HepG2 (cell line): ENCODE measurements around the gene TOP2A. TPM values are rescaled to one million over a fixed set of nuclear protein-coding genes. Genes with fewer than 3 reads are reported as not detected.

Experiments
- ATAC-seq: fragments of 200-7000 bp; cut with Tn5 transposase; 3 replicates; pipeline ENCODE4 v1.9.1; 2020; ENCODE audit warnings: mild to moderate bottlenecking, moderate library complexity
- BruUV-seq: library from RNA; stranded (reverse); fragments of 400-500 nt; replicated peaks from 2 replicates; lab custom pipeline; 2021; lab: Mats Ljungman, UMichigan
- CTCF ChIA-PET: fragments of 300-600 bp; formaldehyde crosslinking; extraction: SDS; loops from one replicate; lab custom pipeline; 2021; ENCODE audit warnings: low total read pairs, inconsistent platforms, low intra/inter-chr PET ratio; lab: Yijun Ruan, JAX
- POLR2A ChIA-PET: fragments of 350-600 bp; sonication (Branson Sonifier 250); formaldehyde crosslinking; loops from one replicate; lab custom pipeline; 2020; ENCODE audit warnings: antibody characterized with exemption, inconsistent platforms; lab: Yijun Ruan, JAX
- DNase-seq: peaks from one replicate; pipeline ENCODE4 v3.0.0-alpha.2; 2015; ENCODE audit warnings: low spot score
- FAIRE-seq: peaks from 3 replicates; lab custom pipeline; 2011; peaks lifted over from hg19 to GRCh38; lab: Jason Lieb, UNC
- H2AFZ ChIP-seq: one replicate; pipeline ENCODE4 v1.6.1; 2011; ENCODE audit warnings: low read length, inconsistent platforms
- H3K27ac ChIP-seq: fragments of 300-600 bp; 3 replicates; pipeline ENCODE4 v1.8.0; 2011; ENCODE audit warnings: mixed run types, mild to moderate bottlenecking, mixed read lengths, low read length, inconsistent platforms; ENCODE audit not compliant: insufficient read depth; ENCODE audit errors: extremely low read length
- H3K27me3 ChIP-seq, 2 experiments: fragments of 200-600 bp in 1 of 2; 2 replicates in 1 of 2; 3 replicates in 1 of 2; pipeline versions ENCODE4 v1.6.0 to v1.8.0; 2011; ENCODE audit warnings: low read length in 2 of 2, mild to moderate bottlenecking in 2 of 2, moderate library complexity in 2 of 2, inconsistent platforms in 1 of 2; ENCODE audit not compliant: insufficient read depth in 2 of 2, control insufficient read depth in 1 of 2
- H3K36me3 ChIP-seq, 2 experiments: fragments of 200-600 bp in 1 of 2; replicated peaks in 1 of 2; 2 replicates in 1 of 2; 3 replicates in 1 of 2; pipeline versions ENCODE4 v1.5.1 to v1.8.0; 2011; ENCODE audit warnings: low read length in 2 of 2, inconsistent platforms in 1 of 2; ENCODE audit not compliant: insufficient read depth in 2 of 2, control insufficient read depth in 1 of 2
- H3K4me1 ChIP-seq: 2 replicates; pipeline ENCODE4 v1.5.1; 2012; ENCODE audit warnings: low read length, inconsistent platforms; ENCODE audit not compliant: insufficient read depth
- H3K4me2 ChIP-seq: 2 replicates; pipeline ENCODE4 v1.6.0; 2011; ENCODE audit warnings: low read depth, low read length, inconsistent platforms
- H3K4me3 ChIP-seq, 3 experiments: fragments of 200-600 bp in 1 of 3; sonication (generic), shearing (Covaris generic) in 1 of 3; replicated peaks in 1 of 3; 2 replicates each; pipeline ENCODE4 v1.5.1; 2011 to 2016; ENCODE audit warnings: low read length in 3 of 3, inconsistent platforms in 2 of 3, low read depth in 2 of 3, mild to moderate bottlenecking in 2 of 3, control low read depth in 1 of 3, mixed read lengths in 1 of 3; ENCODE audit not compliant: insufficient read depth in 1 of 3
- H3K79me2 ChIP-seq: one replicate; pipeline ENCODE4 v1.6.1; 2011; ENCODE audit warnings: low read length, inconsistent platforms; ENCODE audit not compliant: insufficient read depth
- H3K9ac ChIP-seq: 2 replicates; pipeline ENCODE4 v1.6.0; 2011; ENCODE audit warnings: mild to moderate bottlenecking, low read depth, low read length, inconsistent platforms; ENCODE audit not compliant: insufficient read depth
- H3K9me3 ChIP-seq: 2 replicates; pipeline ENCODE4 v1.5.1; 2012; ENCODE audit warnings: mild to moderate bottlenecking, low read length
- H4K20me1 ChIP-seq: 2 replicates; pipeline ENCODE4 v1.6.0; 2011; ENCODE audit warnings: inconsistent platforms, mild to moderate bottlenecking, low read length, moderate library complexity; ENCODE audit not compliant: insufficient read depth
- CEBPG ChIP-seq: IDR thresholded peaks from 2 replicates; pipeline ENCODE4 v1.6.1; 2016
- CREB3 ChIP-seq: sonication (generic); formaldehyde crosslinking; IDR thresholded peaks from 2 replicates; pipeline ENCODE4 v1.5.0; 2020; ENCODE audit warnings: missing genetic modification reagents
- LCORL ChIP-seq, 2 experiments: fragments of 450-650 bp in 1 of 2; sonication (generic) in 1 of 2; formaldehyde crosslinking in 1 of 2; IDR thresholded peaks; 2 replicates each; pipeline versions ENCODE4 v1.5.0 to v1.6.1; 2017 to 2020; ENCODE audit warnings: antibody characterized with exemption in 1 of 2, missing genetic modification reagents in 1 of 2
- MTA1 ChIP-seq: sonication (generic); formaldehyde crosslinking; IDR thresholded peaks from 2 replicates; pipeline ENCODE4 v1.4.0; 2020; ENCODE audit warnings: missing genetic modification reagents, mild to moderate bottlenecking, borderline replicate concordance
- NKX3-1 ChIP-seq: sonication (generic); formaldehyde crosslinking; IDR thresholded peaks from 2 replicates; pipeline ENCODE4 v1.5.0; 2020; ENCODE audit warnings: missing genetic modification reagents
- PBX3 ChIP-seq: sonication (generic); formaldehyde crosslinking; IDR thresholded peaks from 2 replicates; pipeline ENCODE4 v1.8.1; 2023; ENCODE audit warnings: missing genetic modification reagents, inconsistent platforms, borderline replicate concordance
- PLSCR1 ChIP-seq: sonication (generic); formaldehyde crosslinking; IDR thresholded peaks from 2 replicates; pipeline ENCODE4 v1.5.0; 2020; ENCODE audit warnings: missing genetic modification reagents, mild to moderate bottlenecking, borderline replicate concordance
- PRMT3 ChIP-seq: sonication (generic); formaldehyde crosslinking; IDR thresholded peaks from 2 replicates; pipeline ENCODE4 v1.8.1; 2022; ENCODE audit warnings: low read depth, mild to moderate bottlenecking, moderate library complexity, missing genetic modification reagents, borderline replicate concordance
- SAP130 ChIP-seq: IDR thresholded peaks from 2 replicates; pipeline ENCODE4 v1.6.1; 2016; ENCODE audit warnings: low read depth
- SMAD9 ChIP-seq: sonication (generic); formaldehyde crosslinking; IDR thresholded peaks from 2 replicates; pipeline ENCODE4 v1.5.1; 2020; ENCODE audit warnings: mild to moderate bottlenecking, missing genetic modification reagents
- TFDP2 ChIP-seq: sonication (generic); formaldehyde crosslinking; IDR thresholded peaks from 2 replicates; pipeline ENCODE4 v1.4.0; 2020; ENCODE audit warnings: missing genetic modification reagents
- ZBTB25 ChIP-seq: IDR thresholded peaks from 2 replicates; pipeline ENCODE4 v1.6.1; 2018; ENCODE audit warnings: missing genetic modification reagents
- ZFX ChIP-seq: sonication (generic); formaldehyde crosslinking; IDR thresholded peaks from 2 replicates; pipeline ENCODE4 v1.4.0; 2020; ENCODE audit warnings: mild to moderate bottlenecking, low read depth, missing genetic modification reagents, moderate library complexity
- ZNF350 ChIP-seq: sonication (generic); formaldehyde crosslinking; IDR thresholded peaks from 2 replicates; pipeline ENCODE4 v1.4.0; 2020; ENCODE audit warnings: mild to moderate bottlenecking, low read depth, missing genetic modification reagents, borderline replicate concordance
- ZNF512 ChIP-seq: sonication (generic); formaldehyde crosslinking; IDR thresholded peaks from 2 replicates; pipeline ENCODE4 v1.4.0; 2020; ENCODE audit warnings: mild to moderate bottlenecking, missing genetic modification reagents
- ZNF816 ChIP-seq: sonication (generic); formaldehyde crosslinking; IDR thresholded peaks from 2 replicates; pipeline ENCODE4 v1.8.0; 2022; ENCODE audit warnings: missing genetic modification reagents, mild to moderate bottlenecking, borderline replicate concordance
- WGBS: methylation state at CpG from one replicate; pipeline ENCODE4 v1.1.6; 2017; ENCODE audit warnings: low lambda C conversion rate; 5-methylcytosine and 5-hydroxymethylcytosine counted together
- in situ Hi-C: cut with HindIII; loops from 2 replicates; pipeline ENCODE4 v1.10.0; 2017; ENCODE audit warnings: low pct_unique_long_range_greater_than_20kb; ENCODE audit not compliant: extremely low pct_ligation_motif_present
- intact Hi-C: fragments of 100-400 bp; cut with micrococcal nuclease; formaldehyde crosslinking; loops from one replicate; pipeline ENCODE4 v1.10.0; 2022; ENCODE audit not compliant: unreplicated experiment
- polyA plus RNA-seq, 8 experiments: library from polyadenylated mRNA; depleted of rRNA in 3 of 8; stranded (reverse) in 7 of 8; unstranded in 1 of 8; fragments of >200 nt; fragmentation: Illumina TruSeq in 4 of 8; extraction: Trizol in 4 of 8; gene quantifications; 2 replicates each; pipeline versions ENCODE4 v1.2.1 to v1.2.3, GENCODE V29; 2011 to 2016; ENCODE audit warnings: low read depth in 4 of 8, missing spikeins in 1 of 8, mixed read lengths in 1 of 8; ENCODE audit not compliant: insufficient read depth in 1 of 8
- total RNA-seq, 5 experiments: library from RNA; depleted of rRNA; stranded (reverse); fragments of >200 nt; fragmentation: Illumina TruSeq; extraction: Trizol; gene quantifications; 2 replicates each; pipeline ENCODE4 v1.2.3, GENCODE V29; 2016; ENCODE audit warnings: low read depth in 1 of 5

TOP2A gene
- total and polyA plus RNA-seq, 2 of the 13 experiments (the other 11 are each of a cell fraction or from before 2014, with no cell fraction given): 108 to 327 TPM

- no peak for DNase-seq
- Histone ChIP-seq H4K20me1 (no peaks in the 10 kb centered on the region), H2AFZ (no peak overlapping the region), H3K9me3 (no peaks in the 10 kb centered on the region), H3K4me1 (peaks cover 45% of the 10 kb centered on the region), H3K4me2 (peak overlapping the region; percentile 71), H3K79me2 (no peaks in the 10 kb centered on the region), H3K9ac (peak overlapping the region; percentile 36), H3K4me3 (peak overlapping the region; percentile 10 to 59 (median 17); a peak in 4 of 6 replicates), H3K27me3 (peaks cover 3 to 28% of the 10 kb centered on the region in 2 experiments), H3K36me3 (no peaks in the 10 kb centered on the region), H3K27ac (no peak overlapping the region)
- POLR2A ChIA-PET: interaction anchor here (0.8 to 1.0 kb wide), 2 partner anchors 20 to 100 kb away, joined by 3 read pairs; partner anchors contain the start of gene IGFBP4
- in situ Hi-C loops: no loop called here
- peak; percentile 54 for FAIRE-seq
- peak; percentile 55 for ATAC-seq
- intact Hi-C loops: loop anchor here (2.0 kb wide), 1 partner anchor 20 kb away; the partner anchor contains the start of gene IGFBP4
- no TSS peak for BruUV-seq
- CTCF ChIA-PET: no interaction called here
- WGBS: 19% methylated on average over 11 of the region's 11 CpGs
- TF ChIP-seq ZFX (CRISPR knock-in tag): peak; percentile 58
- TF ChIP-seq PRMT3 (CRISPR knock-in tag): no peak
- TF ChIP-seq ZNF350 (CRISPR knock-in tag): no peak
- no peak for TF ChIP-seq SAP130 (CRISPR knock-in tag)
- TF ChIP-seq PBX3: no peak
- no peak for TF ChIP-seq PLSCR1 (CRISPR knock-in tag)
- no peak for TF ChIP-seq ZNF816 (CRISPR knock-in tag)
- no peak for TF ChIP-seq TFDP2
- no peak for TF ChIP-seq ZNF512 (CRISPR knock-in tag)
- no peak for TF ChIP-seq CEBPG (CRISPR knock-in tag)
- no peak for TF ChIP-seq ZBTB25 (CRISPR knock-in tag)
- TF ChIP-seq NKX3-1 (CRISPR knock-in tag): no peak
- TF ChIP-seq MTA1: peak; percentile 29; the same call in 1 of the 2 replicates
- TF ChIP-seq LCORL (IDR thresholded peaks at IDR 0.05): no peak
- TF ChIP-seq LCORL (CRISPR knock-in tag; IDR thresholded peaks at IDR 0.05): peak; percentile 79
- TF ChIP-seq CREB3 (CRISPR knock-in tag): no peak
- TF ChIP-seq SMAD9 (CRISPR knock-in tag): 0 out of 2 replicates have a peak, but pooled peaks have one; percentile 42
These were observed 45.4 kb upstream of the TOP2A start for GRCh38 chr17:40463122-40463550.
